HepG2 (cell line): ENCODE data around the gene SEBOX.

ENCODE experiments used
- CTCF ChIP-seq: sonication (generic); formaldehyde crosslinking; IDR thresholded peaks from 2 replicates; pipeline ENCODE4 v1.5.0; 2020; ENCODE audit warnings: mild to moderate bottlenecking, missing genetic modification reagents, moderate library complexity
- EZH2 ChIP-seq: conservative IDR thresholded peaks from 2 replicates; pipeline ENCODE4 v1.6.1; 2012; ENCODE audit warnings: mild to moderate bottlenecking, low read depth, low read length, moderate library complexity
- HNF4A ChIP-seq: sonication (generic); formaldehyde crosslinking; IDR thresholded peaks from 2 replicates; pipeline ENCODE4 v1.4.0; 2020; ENCODE audit warnings: missing genetic modification reagents
- RAD51 ChIP-seq: fragments of 450-650 bp; IDR thresholded peaks from 2 replicates; pipeline ENCODE4 v1.6.1; 2016; ENCODE audit warnings: borderline replicate concordance
- TARDBP ChIP-seq: sonication (generic); formaldehyde crosslinking; IDR thresholded peaks from 2 replicates; pipeline ENCODE4 v1.8.0; 2022; ENCODE audit warnings: mild to moderate bottlenecking, missing genetic modification reagents
- XRCC5 ChIP-seq: fragments of 200-400 bp; formaldehyde crosslinking; optimal IDR thresholded peaks from 2 replicates; pipeline ENCODE3; 2017; ENCODE audit warnings: mild to moderate bottlenecking, low read length
- ZNF788 ChIP-seq: sonication (generic); formaldehyde crosslinking; IDR thresholded peaks from 2 replicates; pipeline ENCODE4 v1.5.0; 2020; ENCODE audit warnings: mild to moderate bottlenecking, missing genetic modification reagents, borderline replicate concordance

- TF ChIP-seq CTCF (CRISPR knock-in tag) (no peak), EZH2 (no peak), HNF4A (CRISPR knock-in tag) (no peak), TARDBP (CRISPR knock-in tag) (no peak), ZNF788 (CRISPR knock-in tag) (no peak), XRCC5 (no peak), RAD51 (no peak)
These were observed 40.7 kb downstream of the SEBOX start for GRCh38 chr17:28324267-28324745.
